VCaP (cell line): ENCODE measurements around the gene HKDC1.

Source experiments
- H3K27ac ChIP-seq: fragments of 450-650 bp; 2 replicates; pipeline ENCODE4 v1.5.1; 2017
- TF ChIP-seq, protein P1 (sequence below): fragments of 450-650 bp; conservative IDR thresholded peaks from 2 replicates; pipeline ENCODE4 v1.5.1; 2017; ENCODE audit warnings: mild to moderate bottlenecking, moderate library complexity

The HKDC1 gene

DNA sequence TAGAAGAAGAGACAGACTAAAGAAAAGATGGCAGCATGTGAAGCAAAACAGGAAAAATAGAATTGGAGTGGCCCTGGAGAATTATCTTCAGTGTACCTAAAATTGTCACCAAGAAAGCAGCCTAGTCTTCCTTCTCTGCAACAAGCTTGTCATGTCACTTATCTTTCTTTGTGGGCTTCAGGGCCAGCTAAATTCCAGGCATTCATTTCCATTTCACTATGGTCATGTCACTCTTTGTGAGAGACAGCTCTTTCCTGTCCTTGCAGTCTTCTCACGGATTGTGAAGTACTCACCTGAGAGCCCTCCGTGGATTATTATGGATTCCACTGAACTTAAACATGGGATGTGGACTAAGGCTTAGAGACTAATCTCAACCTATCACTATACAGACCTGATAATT, 9.0 kb upstream of the HKDC1 start:
- no peak overlapping the region for H3K27ac ChIP-seq
- TF ChIP-seq, protein P1, sequence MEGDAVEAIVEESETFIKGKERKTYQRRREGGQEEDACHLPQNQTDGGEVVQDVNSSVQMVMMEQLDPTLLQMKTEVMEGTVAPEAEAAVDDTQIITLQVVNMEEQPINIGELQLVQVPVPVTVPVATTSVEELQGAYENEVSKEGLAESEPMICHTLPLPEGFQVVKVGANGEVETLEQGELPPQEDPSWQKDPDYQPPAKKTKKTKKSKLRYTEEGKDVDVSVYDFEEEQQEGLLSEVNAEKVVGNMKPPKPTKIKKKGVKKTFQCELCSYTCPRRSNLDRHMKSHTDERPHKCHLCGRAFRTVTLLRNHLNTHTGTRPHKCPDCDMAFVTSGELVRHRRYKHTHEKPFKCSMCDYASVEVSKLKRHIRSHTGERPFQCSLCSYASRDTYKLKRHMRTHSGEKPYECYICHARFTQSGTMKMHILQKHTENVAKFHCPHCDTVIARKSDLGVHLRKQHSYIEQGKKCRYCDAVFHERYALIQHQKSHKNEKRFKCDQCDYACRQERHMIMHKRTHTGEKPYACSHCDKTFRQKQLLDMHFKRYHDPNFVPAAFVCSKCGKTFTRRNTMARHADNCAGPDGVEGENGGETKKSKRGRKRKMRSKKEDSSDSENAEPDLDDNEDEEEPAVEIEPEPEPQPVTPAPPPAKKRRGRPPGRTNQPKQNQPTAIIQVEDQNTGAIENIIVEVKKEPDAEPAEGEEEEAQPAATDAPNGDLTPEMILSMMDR, result no peak

DNA sequence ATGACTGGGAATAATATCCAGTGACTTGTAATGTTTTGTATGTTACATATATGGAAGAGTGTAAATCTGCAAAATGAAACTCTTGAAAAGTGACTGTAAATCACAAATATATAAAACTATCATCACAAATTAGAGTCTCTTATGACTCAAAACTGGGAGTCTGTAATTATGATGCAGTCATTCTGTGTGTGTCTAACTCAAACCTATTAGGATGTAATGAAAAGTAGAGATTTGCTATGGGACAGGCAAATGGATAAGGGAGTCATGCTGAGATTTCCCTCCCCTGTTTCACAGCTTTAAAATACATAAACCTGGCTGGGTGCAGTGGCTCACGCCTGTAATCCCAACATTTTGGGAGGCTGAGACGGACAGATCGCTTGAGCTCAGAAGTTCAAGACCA, 8.6 kb upstream of the HKDC1 start:
- TF ChIP-seq, protein P1, result no peak
- no peak overlapping the region for H3K27ac ChIP-seq

DNA sequence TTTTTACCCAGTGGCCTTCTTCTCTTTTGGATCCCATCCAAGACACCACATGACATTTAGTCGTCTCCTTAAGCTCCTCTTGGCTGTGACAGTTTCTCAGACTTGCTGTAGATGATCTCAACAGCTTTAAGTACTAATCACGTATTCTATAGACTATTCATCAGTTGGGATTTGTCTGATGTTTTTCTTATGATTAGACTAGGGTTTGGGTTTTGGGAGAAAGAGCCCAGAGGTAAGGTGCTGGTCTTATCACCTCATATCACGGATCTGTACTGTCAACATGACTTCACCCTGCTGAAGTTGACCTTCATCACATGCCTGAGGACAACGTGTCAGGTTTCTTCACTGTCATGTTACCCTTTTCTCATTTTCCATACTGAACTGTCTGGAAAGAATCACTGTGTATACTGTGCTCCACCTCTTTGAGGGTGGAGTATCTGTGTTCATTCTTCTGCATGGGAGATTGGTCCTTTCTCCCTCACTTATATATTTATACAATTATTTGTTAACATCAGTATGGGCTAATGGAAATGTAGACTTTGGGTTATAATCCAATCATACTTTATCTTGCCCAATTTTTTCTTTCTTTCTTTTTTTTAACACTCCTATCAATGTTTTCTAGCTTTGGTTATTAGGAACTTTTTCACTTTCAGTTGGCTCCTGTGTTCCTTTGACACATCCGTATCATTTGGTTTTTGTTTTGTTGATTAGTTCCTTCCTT, 6.4 kb upstream of the HKDC1 start:
- H3K27ac ChIP-seq, result no peak overlapping the region
- TF ChIP-seq, protein P1, result no peak

DNA sequence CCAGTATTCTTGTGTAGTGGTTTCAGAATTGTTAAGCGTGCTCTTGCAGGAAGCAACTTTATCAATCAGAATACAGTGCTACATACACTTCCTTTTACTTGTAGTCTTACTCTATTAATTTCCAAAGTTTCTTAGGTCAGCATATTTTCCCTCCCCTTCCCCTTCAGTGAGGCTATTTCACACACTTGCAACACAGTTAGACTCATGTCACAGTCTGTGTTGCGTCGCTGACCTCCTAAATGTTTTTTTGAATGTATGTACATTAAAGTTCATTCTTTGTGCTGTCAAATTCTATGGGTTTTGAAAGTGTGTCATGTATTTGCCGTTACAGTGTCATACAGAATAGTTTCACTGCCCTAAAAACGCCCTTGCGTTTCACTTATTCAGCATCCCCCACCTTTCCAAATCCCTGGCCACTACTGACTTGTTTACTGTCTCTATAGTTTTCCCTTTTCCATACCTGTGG, 5.4 kb upstream of the HKDC1 start:
- H3K27ac ChIP-seq, result peak overlapping the region; percentile 52; the same call in 1 of the 2 replicates
- TF ChIP-seq, protein P1, result no peak

DNA sequence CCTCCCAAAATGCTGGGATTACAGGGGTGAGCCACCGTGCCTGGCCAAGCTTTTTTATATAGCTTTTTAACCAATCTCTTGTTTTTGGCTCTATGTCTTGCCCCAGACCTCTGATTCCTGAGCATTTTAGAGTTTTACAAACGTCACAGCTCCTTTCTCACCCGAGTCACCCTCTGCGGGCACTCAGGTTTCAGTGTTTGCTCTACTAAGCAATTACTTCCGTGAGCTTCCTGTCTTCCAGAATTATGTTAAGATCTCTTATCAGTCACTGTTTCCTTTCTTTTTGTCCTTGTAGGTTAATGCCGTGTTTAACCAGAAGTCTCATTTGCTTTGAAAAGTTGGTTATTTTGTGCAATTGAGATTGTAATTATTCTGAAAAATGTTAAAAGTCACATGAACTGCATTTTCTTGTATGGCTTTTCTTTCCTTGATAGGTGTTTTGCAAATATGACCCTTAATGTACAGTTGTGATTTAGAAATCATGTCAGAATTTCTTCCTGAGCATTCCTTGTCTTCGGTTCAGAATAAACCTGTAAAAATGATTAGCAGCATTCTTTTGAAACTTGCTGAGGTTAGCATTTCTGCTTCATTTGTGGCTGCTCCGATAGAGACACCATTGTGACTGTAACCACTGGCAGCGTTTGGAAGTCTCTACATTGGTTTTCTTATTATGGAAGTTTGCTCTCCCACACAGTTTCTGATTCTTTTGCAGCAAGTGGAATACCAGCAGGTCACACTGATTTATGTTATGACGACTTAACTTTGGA, 4.5 kb upstream of the HKDC1 start:
- H3K27ac ChIP-seq, result peak overlapping the region; percentile 52
- TF ChIP-seq, protein P1, result no peak

DNA sequence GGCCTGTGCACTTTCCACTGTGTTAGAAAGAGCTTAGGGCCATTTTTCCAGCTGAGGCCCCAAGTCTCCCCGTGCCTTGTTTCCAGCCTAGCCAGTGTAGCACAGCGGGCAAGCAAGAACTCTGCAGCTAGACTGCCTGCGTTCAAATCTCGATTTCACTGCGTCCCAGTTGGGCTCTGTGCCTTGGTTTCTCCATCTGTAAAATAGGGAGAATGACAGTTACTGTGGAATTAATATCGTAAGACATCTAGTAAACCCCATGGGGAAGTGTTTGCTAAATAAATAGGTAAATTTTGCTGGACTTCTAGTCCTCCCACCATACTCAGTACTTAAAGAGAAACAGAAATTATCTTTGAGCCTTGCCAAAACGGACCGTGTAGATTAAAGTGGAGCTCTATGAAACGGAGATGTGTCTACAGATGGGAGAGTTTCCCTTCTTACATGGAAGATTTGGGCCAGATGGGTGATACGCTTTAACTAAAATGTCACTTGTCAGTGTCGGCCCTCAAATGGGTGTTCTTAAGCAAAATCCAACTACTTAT, 3.5 kb upstream of the HKDC1 start:
- H3K27ac ChIP-seq, result no peak overlapping the region
- TF ChIP-seq, protein P1, result no peak

DNA sequence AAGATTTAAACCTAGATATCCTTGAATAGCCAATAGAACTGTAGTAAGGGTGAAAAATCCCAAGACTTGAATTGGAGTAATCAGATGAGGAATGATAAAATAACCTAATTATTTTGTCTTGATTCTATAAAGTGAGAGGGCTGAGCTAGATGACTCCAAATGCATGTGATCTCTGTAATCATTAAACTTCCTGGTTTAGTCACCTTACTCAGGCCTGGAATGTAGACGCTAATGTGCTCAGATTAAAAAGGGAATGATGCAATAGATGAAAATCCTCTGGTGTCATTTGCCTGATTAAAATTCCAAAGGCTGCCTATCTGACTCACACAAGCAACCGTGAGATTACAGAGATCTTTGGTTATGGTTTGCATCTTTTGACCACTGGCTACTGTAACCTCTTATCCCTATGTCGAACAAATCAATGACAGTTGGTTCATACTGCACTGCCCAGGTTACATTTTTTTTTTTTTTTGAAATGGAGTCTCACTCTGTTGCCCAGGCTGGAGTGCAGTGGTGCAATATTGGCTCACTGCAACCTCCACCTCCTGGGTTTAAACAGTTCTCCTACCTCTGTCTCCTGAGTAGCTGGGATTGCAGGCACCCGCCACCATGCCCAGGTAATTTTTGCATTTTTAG, 2.9 kb upstream of the HKDC1 start:
- no peak overlapping the region for H3K27ac ChIP-seq
- TF ChIP-seq, protein P1, result no peak
